ENCODE results near the gene IREB2. TPM values are rescaled to one million over a fixed set of nuclear protein-coding genes. Genes with fewer than 3 reads are reported as not detected.

The IREB2 gene
- total RNA-seq, 5 donors from 2014 or later (not counting 1 experiment from before 2014, with no cell fraction given), result 58.7 to 71.5 (median 65.1) TPM

DNA sequence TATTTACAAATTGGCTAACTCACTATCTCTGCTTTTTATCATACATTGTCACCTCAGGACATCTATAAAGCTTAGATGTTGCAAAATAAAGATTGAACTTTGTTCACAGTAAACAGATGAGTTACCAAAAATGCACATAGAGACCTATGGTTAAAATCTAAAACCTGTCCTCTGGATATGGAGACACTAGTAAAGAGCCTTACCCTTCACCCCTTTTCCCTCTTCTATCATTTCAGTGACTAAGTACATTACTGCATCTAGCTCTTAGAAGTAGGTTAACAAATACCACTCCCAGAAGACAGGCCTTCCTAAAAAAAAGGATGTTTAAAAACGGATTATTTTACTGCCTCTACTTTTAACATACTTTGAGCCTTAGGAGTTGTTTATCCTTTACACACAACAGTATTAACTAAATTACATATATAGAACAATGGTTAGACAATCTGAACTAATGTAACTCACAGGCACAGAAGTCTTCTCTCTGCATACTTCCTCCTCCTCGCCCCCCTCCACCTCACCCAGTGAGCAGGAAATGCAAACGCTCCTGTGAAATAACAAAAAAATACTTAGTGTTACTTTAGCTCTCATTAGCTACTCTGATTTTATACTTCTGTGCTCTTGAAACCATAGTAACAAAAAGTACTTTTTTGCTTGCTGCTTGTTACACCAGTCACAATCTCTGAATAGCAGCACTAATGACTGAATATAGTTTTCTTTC lies 23.3 kb downstream of the IREB2 start:
- POLR2A ChIA-PET, result interaction anchor here (0.5 to 1.1 kb wide), 3 partner anchors 9 to 351 kb away, joined by 3 to 4 read pairs (median 3); no protein-coding TSS in a partner anchor
- 0% methylated on average over 1 of the region's 3 CpGs for WGBS (ENCODE audit: insufficient coverage)
- H3K4me1 Mint-ChIP-seq, result peaks cover 52 to 57% (median 54%) of the 10 kb centered on the region in 3 donors
- DNase-seq (peak in 26 of 35 experiments; percentile 7 to 44 (median 24)), ATAC-seq (replicated peaks in 1 of 4) (peak; percentile 83 to 93 (median 86))
- H3K27ac Mint-ChIP-seq, result peak overlapping the region; percentile 53 to 78
- peak overlapping the region in 2 of 3 donors; percentile 27 to 45 for H3K4me3 Mint-ChIP-seq
- CTCF ChIA-PET, result interaction anchor here in 1 of 2 donors (1.2 kb wide), 1 partner anchor 24 kb away, joined by 3 read pairs; the partner anchor contains the start of gene IREB2
- Histone ChIP-seq H3K4me1 (ENCODE audit: control insufficient read depth in 1 of 2, extremely low read depth in 1 of 2, insufficient read depth in 2 of 2, low read length in 2 of 2) (peaks cover 4 to 12% of the 10 kb centered on the region in 2 experiments), H3K27me3 (replicated peaks in 1 of 2; ENCODE audit: control insufficient read depth in 2 of 2, extremely low read depth in 1 of 2, insufficient read depth in 2 of 2, low read length in 1 of 2) (no peaks in the 10 kb centered on the region), H3K36me3 (ENCODE audit: control insufficient read depth in 2 of 2, extremely low read depth in 1 of 2, insufficient read depth in 1 of 2, low read length in 1 of 2) (peaks cover 0 to 38% of the 10 kb centered on the region in 2 donors), H3K4me3 (ENCODE audit: control insufficient read depth in 1 of 2, extremely low read depth in 1 of 2, low read length in 1 of 2) (no peak overlapping the region), H3K27ac (ENCODE audit: low read length) (peak overlapping the region; percentile 52), H3K9me3 (no peaks in the 10 kb centered on the region)
- peaks cover 28% of the 10 kb centered on the region for H3K36me3 Mint-ChIP-seq
- no peaks in the 10 kb centered on the region for H3K9me3 Mint-ChIP-seq
- no peaks in the 10 kb centered on the region for H3K27me3 Mint-ChIP-seq

DNA sequence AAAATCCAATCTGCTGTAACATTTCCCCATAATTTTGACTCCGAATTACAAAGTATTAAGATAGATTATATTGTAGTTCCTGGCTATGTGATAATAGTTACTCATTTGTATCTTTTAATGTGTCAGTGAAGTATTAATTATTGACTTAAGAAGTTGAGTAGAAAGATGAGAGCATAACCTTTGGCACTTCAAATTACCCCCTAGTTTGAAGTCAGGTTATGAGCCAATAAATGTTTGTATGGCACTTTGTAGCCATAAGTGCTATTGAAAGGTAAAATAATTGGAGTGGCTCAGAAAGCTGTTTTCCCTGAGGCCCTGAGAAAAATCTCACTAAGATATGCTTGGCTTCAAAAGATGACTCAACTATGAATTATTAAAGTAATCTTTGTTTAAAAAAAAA lies 31.0 kb downstream of the IREB2 start:
- no peaks in the 10 kb centered on the region for H3K27me3 Mint-ChIP-seq
- CTCF ChIA-PET, result no interaction called here
- no peaks in the 10 kb centered on the region for H3K4me1 ChIP-seq (ENCODE audit: control insufficient read depth in 1 of 2, extremely low read depth in 1 of 2, insufficient read depth in 2 of 2, low read length in 2 of 2)
- POLR2A ChIA-PET, result no interaction called here
- H3K4me3 Mint-ChIP-seq, result no peak overlapping the region
- no peaks in the 10 kb centered on the region for H3K9me3 Mint-ChIP-seq
- ATAC-seq (replicated peaks in 1 of 4) (no peak), DNase-seq (no peak)
- H3K27ac ChIP-seq (ENCODE audit: low read length), result no peak overlapping the region
- no peak overlapping the region for H3K4me3 ChIP-seq (ENCODE audit: control insufficient read depth in 1 of 2, extremely low read depth in 1 of 2, low read length in 1 of 2)
- no peaks in the 10 kb centered on the region for H3K27me3 ChIP-seq (replicated peaks in 1 of 2; ENCODE audit: control insufficient read depth in 2 of 2, extremely low read depth in 1 of 2, insufficient read depth in 2 of 2, low read length in 1 of 2)
- H3K4me1 Mint-ChIP-seq, result peaks cover 0 to under 1% (median 0%) of the 10 kb centered on the region in 3 donors
- peaks cover 29% of the 10 kb centered on the region for H3K36me3 Mint-ChIP-seq
- H3K9me3 ChIP-seq, result no peaks in the 10 kb centered on the region
- H3K36me3 ChIP-seq (ENCODE audit: control insufficient read depth in 2 of 2, extremely low read depth in 1 of 2, insufficient read depth in 1 of 2, low read length in 1 of 2), result peaks cover 0 to 73% of the 10 kb centered on the region in 2 donors
- H3K27ac Mint-ChIP-seq, result no peak overlapping the region
- WGBS (ENCODE audit: insufficient coverage), result no CpG with 5 or more reads among the region's 1 CpG

DNA sequence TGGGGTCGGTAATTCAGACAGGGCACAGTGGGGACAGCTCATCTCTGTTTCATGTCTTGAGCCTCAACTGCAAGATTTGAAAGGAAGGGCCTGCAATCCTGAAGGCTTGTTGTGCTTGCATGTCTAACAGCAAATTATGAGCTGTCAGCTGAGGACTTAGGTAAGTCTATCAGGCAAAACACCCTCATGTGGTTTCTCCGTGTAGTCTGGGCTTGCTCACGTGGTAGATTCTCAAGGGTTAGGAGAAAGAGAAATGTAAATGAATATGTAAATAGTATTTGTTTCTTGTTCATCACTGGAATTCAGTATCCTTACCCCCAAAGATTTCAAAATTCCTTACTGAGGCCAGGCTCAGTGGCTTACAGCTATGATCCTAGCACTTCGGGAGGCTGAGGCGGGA lies 39.3 kb downstream of the IREB2 start:
- Mint-ChIP-seq H3K4me3 (no peak overlapping the region), H3K36me3 (peaks cover 27% of the 10 kb centered on the region), H3K27me3 (no peaks in the 10 kb centered on the region), H3K9me3 (no peaks in the 10 kb centered on the region), H3K4me1 (no peaks in the 10 kb centered on the region), H3K27ac (no peak overlapping the region)
- no peak overlapping the region for H3K27ac ChIP-seq (ENCODE audit: low read length)
- H3K4me3 ChIP-seq (ENCODE audit: control insufficient read depth in 1 of 2, extremely low read depth in 1 of 2, low read length in 1 of 2), result no peak overlapping the region
- ATAC-seq (replicated peaks in 1 of 4) (no peak), DNase-seq (no peak)
- no peaks in the 10 kb centered on the region for H3K27me3 ChIP-seq (replicated peaks in 1 of 2; ENCODE audit: control insufficient read depth in 2 of 2, extremely low read depth in 1 of 2, insufficient read depth in 2 of 2, low read length in 1 of 2)
- 64% methylated on average over 3 of the region's 5 CpGs for WGBS (ENCODE audit: insufficient coverage)
- H3K36me3 ChIP-seq (ENCODE audit: control insufficient read depth in 2 of 2, extremely low read depth in 1 of 2, insufficient read depth in 1 of 2, low read length in 1 of 2), result peaks cover 0 to 65% of the 10 kb centered on the region in 2 donors
- H3K4me1 ChIP-seq (ENCODE audit: control insufficient read depth in 1 of 2, extremely low read depth in 1 of 2, insufficient read depth in 2 of 2, low read length in 2 of 2), result no peaks in the 10 kb centered on the region
- no peaks in the 10 kb centered on the region for H3K9me3 ChIP-seq
- CTCF ChIA-PET, result no interaction called here
- POLR2A ChIA-PET, result interaction anchor here in 1 of 2 donors (0.6 kb wide), 1 partner anchor 45 kb away, joined by 11 read pairs; no protein-coding TSS in a partner anchor

DNA sequence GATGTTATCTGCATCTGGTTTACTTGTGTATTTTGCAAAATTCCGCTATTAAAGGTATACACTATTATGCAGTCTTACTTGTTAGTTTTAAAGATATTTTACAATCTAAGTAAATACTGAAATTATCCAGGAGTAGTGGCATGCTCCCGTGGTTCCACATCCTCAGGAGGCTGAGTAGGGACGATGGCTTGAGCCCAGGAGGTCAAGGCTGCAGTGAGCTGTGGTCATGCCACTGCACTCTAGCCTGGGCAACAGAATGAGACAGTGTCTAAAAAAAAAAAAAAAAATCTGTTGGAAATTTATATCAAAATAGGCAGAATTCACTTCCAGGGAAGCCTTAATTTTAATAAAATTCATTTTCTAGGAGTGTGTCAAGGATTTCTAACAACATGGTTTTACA lies 41.6 kb downstream of the IREB2 start:
- peaks cover 31% of the 10 kb centered on the region for H3K36me3 Mint-ChIP-seq
- no peak for ATAC-seq (replicated peaks in 1 of 4)

DNA sequence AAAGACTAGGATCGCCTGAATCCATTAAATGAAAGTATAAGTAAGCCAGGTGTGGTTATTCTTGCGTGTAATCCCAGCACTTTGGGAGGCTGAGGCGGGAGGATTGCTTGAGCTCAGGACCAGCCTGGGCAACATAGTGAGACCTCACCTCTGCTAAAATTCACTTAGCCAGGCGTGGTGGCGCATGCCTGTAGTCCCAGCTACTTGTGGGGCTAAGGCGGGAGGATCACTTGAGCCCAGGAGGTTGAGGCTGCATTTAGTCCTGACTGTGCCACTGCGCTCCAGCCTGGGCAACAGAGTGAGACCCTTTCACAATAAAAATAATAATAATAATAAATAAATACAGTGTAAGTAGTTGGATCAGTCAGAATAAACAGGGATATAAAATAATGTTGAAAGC lies 43.9 kb downstream of the IREB2 start:
- Histone ChIP-seq H3K27ac (ENCODE audit: low read length) (no peak overlapping the region), H3K36me3 (ENCODE audit: control insufficient read depth in 2 of 2, extremely low read depth in 1 of 2, insufficient read depth in 1 of 2, low read length in 1 of 2) (peaks cover 6 to 58% of the 10 kb centered on the region in 2 donors), H3K4me1 (ENCODE audit: control insufficient read depth in 1 of 2, extremely low read depth in 1 of 2, insufficient read depth in 2 of 2, low read length in 2 of 2) (no peaks in the 10 kb centered on the region), H3K4me3 (ENCODE audit: control insufficient read depth in 1 of 2, extremely low read depth in 1 of 2, low read length in 1 of 2) (no peak overlapping the region), H3K9me3 (no peaks in the 10 kb centered on the region), H3K27me3 (replicated peaks in 1 of 2; ENCODE audit: control insufficient read depth in 2 of 2, extremely low read depth in 1 of 2, insufficient read depth in 2 of 2, low read length in 1 of 2) (no peaks in the 10 kb centered on the region)
- Mint-ChIP-seq H3K27me3 (no peaks in the 10 kb centered on the region), H3K4me1 (no peaks in the 10 kb centered on the region), H3K4me3 (no peak overlapping the region), H3K9me3 (no peaks in the 10 kb centered on the region), H3K36me3 (peaks cover 36% of the 10 kb centered on the region), H3K27ac (no peak overlapping the region)
- no peak for DNase-seq
- CTCF ChIA-PET, result no interaction called here
- no peak for ATAC-seq (replicated peaks in 1 of 4)
- 58% methylated on average over 3 of the region's 7 CpGs for WGBS (ENCODE audit: insufficient coverage)
- POLR2A ChIA-PET, result no interaction called here

More for the DNA sequence above, 41.6 kb downstream of the IREB2 start:
- H3K4me3 ChIP-seq (ENCODE audit: control insufficient read depth in 1 of 2, extremely low read depth in 1 of 2, low read length in 1 of 2), result no peak overlapping the region
- no peaks in the 10 kb centered on the region for H3K4me1 Mint-ChIP-seq
- no peak overlapping the region for H3K27ac ChIP-seq (ENCODE audit: low read length)
- no peak overlapping the region for H3K27ac Mint-ChIP-seq
- H3K27me3 Mint-ChIP-seq, result no peaks in the 10 kb centered on the region
- no CpG with 5 or more reads among the region's 3 CpGs for WGBS (ENCODE audit: insufficient coverage)
- H3K4me1 ChIP-seq (ENCODE audit: control insufficient read depth in 1 of 2, extremely low read depth in 1 of 2, insufficient read depth in 2 of 2, low read length in 2 of 2), result no peaks in the 10 kb centered on the region
- ChIA-PET CTCF (interaction anchor here in 1 of 2 donors (0.7 kb wide), 1 partner anchor 371 kb away, joined by 8 read pairs; no protein-coding TSS in a partner anchor), POLR2A (interaction anchor here in 1 of 2 donors (0.7 kb wide), 1 partner anchor 51 kb away, joined by 3 read pairs; no protein-coding TSS in a partner anchor)
- no peaks in the 10 kb centered on the region for H3K9me3 ChIP-seq
- no peak overlapping the region for H3K4me3 Mint-ChIP-seq
- no peaks in the 10 kb centered on the region for H3K9me3 Mint-ChIP-seq
- DNase-seq, result no peak
- no peaks in the 10 kb centered on the region for H3K27me3 ChIP-seq (replicated peaks in 1 of 2; ENCODE audit: control insufficient read depth in 2 of 2, extremely low read depth in 1 of 2, insufficient read depth in 2 of 2, low read length in 1 of 2)
- peaks cover 6 to 60% of the 10 kb centered on the region in 2 donors for H3K36me3 ChIP-seq (ENCODE audit: control insufficient read depth in 2 of 2, extremely low read depth in 1 of 2, insufficient read depth in 1 of 2, low read length in 1 of 2)

DNA sequence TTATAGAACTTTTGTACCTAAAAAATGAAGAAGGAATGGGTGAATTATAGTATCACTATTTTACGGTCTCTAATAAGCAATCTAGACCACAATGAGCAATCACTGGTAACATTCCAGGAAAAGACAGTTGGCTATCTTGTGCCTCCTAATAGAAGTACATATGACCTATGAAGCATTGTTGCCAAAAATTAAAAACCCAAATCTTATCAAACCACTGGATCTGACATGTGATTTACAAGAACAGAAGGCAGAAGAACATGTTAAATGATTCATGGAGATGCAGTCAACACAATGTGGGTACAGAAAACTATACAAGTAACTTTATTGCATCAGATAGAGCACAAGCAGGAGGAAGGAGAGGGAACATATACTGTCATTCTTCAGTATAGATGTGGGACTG lies 54.9 kb downstream of the IREB2 start:
- WGBS (ENCODE audit: insufficient coverage), result no CpG with 5 or more reads among the region's 1 CpG

More for the DNA sequence above, 54.9 kb downstream of the IREB2 start:
- H3K27ac ChIP-seq (ENCODE audit: low read length), result no peak overlapping the region
- H3K36me3 ChIP-seq (ENCODE audit: control insufficient read depth in 2 of 2, extremely low read depth in 1 of 2, insufficient read depth in 1 of 2, low read length in 1 of 2), result peaks cover 5 to 61% of the 10 kb centered on the region in 2 donors
- no peak overlapping the region for H3K4me3 ChIP-seq (ENCODE audit: control insufficient read depth in 1 of 2, extremely low read depth in 1 of 2, low read length in 1 of 2)
- Mint-ChIP-seq H3K36me3 (peaks cover 61% of the 10 kb centered on the region), H3K27me3 (no peaks in the 10 kb centered on the region), H3K27ac (peak overlapping the region in 1 of 2 donors; percentile 61), H3K4me3 (no peak overlapping the region), H3K9me3 (no peaks in the 10 kb centered on the region), H3K4me1 (peaks cover 6 to 12% (median 9%) of the 10 kb centered on the region in 3 donors)
- ChIA-PET POLR2A (no interaction called here), CTCF (no interaction called here)
- H3K4me1 ChIP-seq (ENCODE audit: control insufficient read depth in 1 of 2, extremely low read depth in 1 of 2, insufficient read depth in 2 of 2, low read length in 2 of 2), result no peaks in the 10 kb centered on the region
- no peak for ATAC-seq (replicated peaks in 1 of 4)
- H3K27me3 ChIP-seq (replicated peaks in 1 of 2; ENCODE audit: control insufficient read depth in 2 of 2, extremely low read depth in 1 of 2, insufficient read depth in 2 of 2, low read length in 1 of 2), result no peaks in the 10 kb centered on the region
- no peaks in the 10 kb centered on the region for H3K9me3 ChIP-seq
- DNase-seq, result no peak

Data from T-cell (primary cell).